ENCODE data around the gene NDUFS6. TPM values are rescaled to one million over a fixed set of nuclear protein-coding genes. Genes with fewer than 3 reads are reported as not detected.

The NDUFS6 gene
- total and polyA plus RNA-seq, 2 of the 8 experiments (the other 6 are each of a cell fraction or from before 2014, with no cell fraction given): 72.7 to 191 TPM

DNA sequence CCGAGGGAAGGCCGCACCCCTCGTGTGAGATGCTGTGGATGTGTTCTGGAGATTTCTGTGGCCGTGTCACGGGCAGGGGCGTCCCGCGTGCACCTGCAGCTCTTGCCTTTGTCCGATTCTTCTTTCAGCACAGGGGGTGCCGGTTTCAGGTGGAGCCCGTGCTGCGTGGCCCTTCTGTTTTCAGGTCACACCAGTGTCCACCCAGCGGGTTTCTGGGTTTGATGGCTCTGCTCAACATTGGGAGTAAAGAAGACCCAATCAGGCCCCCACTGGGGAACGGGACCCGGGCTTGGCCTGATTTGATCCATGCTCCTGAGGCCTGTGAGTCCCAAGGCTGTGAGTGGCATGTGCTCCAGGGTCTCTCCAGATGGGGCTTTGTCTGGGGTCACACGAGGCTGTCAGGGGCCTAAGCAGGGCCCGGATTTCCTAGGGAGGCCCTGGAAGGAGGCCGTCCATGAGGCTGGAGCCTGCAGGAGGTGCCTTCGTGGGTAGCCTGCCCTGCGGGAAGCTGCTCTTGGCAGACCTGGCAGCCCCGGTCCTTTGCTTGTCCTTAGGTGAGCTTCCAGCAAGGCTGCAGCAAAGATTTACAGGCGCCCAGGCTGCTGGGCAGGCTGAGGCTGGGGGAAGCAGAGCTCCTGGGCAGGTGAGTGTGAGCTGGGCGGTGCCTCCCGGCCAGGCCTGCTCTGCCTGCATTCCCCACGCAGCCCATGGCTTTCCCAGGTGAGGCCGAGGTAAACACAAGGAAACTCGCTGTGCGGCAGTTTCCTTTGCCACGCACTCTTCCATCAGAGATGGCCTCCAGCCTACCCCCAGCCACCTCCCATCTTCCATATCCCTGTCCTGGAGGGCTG lies 14.4 kb upstream of the NDUFS6 start (continued):
- TF ChIP-seq POLR2A (IDR thresholded peaks at IDR 0.05; ENCODE audit: control extremely low read depth in 1 of 2, low read depth in 2 of 2, low read length in 2 of 2): no peak
- no peak for TF ChIP-seq EP300 (IDR thresholded peaks at IDR 0.05; ENCODE audit: borderline replicate concordance in 1 of 2, low read depth in 2 of 2, low read length in 2 of 2)
- no peak for TF ChIP-seq SP2 (IDR thresholded peaks at IDR 0.05; ENCODE audit: low read length)
- TF ChIP-seq, protein P1, sequence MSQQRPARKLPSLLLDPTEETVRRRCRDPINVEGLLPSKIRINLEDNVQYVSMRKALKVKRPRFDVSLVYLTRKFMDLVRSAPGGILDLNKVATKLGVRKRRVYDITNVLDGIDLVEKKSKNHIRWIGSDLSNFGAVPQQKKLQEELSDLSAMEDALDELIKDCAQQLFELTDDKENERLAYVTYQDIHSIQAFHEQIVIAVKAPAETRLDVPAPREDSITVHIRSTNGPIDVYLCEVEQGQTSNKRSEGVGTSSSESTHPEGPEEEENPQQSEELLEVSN (IDR thresholded peaks at IDR 0.05): no peak
